Endodermal cell (in vitro differentiated cells): ENCODE data around the gene DCUN1D1. TPM values are rescaled to one million over a fixed set of nuclear protein-coding genes. Genes with fewer than 3 reads are reported as not detected.

Source experiments
- DNase-seq: peaks from one replicate; pipeline ENCODE4 v3.0.0-alpha.2; 2017
- H3K27ac ChIP-seq: 2 replicates; pipeline ENCODE4 v1.5.1; 2013; ENCODE audit warnings: mild to moderate bottlenecking, low read depth, low read length, moderate library complexity
- H3K27me3 ChIP-seq: 2 replicates; pipeline ENCODE4 v1.6.1; 2013; ENCODE audit warnings: mild to moderate bottlenecking, low read length, moderate library complexity; ENCODE audit not compliant: insufficient read depth, control insufficient read depth, poor library complexity, severe bottlenecking
- H3K36me3 ChIP-seq: 2 replicates; pipeline ENCODE4 v1.7.0; 2013; ENCODE audit warnings: mild to moderate bottlenecking, low read length, moderate library complexity; ENCODE audit not compliant: control insufficient read depth, insufficient read depth
- H3K4me1 ChIP-seq: one replicate; pipeline ENCODE4 v1.7.0; 2013; ENCODE audit warnings: low read length; ENCODE audit not compliant: control insufficient read depth, insufficient read depth
- H3K4me3 ChIP-seq: 2 replicates; pipeline ENCODE4 v1.5.1; 2013; ENCODE audit warnings: mild to moderate bottlenecking, low read length, moderate library complexity
- H3K9ac ChIP-seq: 2 replicates; pipeline ENCODE4 v1.6.1; 2013; ENCODE audit warnings: mild to moderate bottlenecking, low read length, moderate library complexity; ENCODE audit not compliant: poor library complexity, severe bottlenecking; ENCODE audit errors: extremely low read depth
- H3K9me3 ChIP-seq: 2 replicates; pipeline ENCODE4 v1.6.1; 2013; ENCODE audit warnings: mild to moderate bottlenecking, low read length, moderate library complexity; ENCODE audit not compliant: control insufficient read depth
- H3K27ac Mint-ChIP-seq: 2 replicates; pipeline ENCODE4 v1.8.0; 2020; ENCODE audit warnings: mixed read lengths
- H3K27me3 Mint-ChIP-seq: 2 replicates; pipeline ENCODE4 v1.8.0; 2021; ENCODE audit warnings: mild to moderate bottlenecking, mixed read lengths; ENCODE audit not compliant: insufficient read depth
- H3K36me3 Mint-ChIP-seq: 2 replicates; pipeline ENCODE4 v1.8.0; 2020; ENCODE audit warnings: low read depth, mixed read lengths
- H3K4me1 Mint-ChIP-seq: 2 replicates; pipeline ENCODE4 v1.8.0; 2020; ENCODE audit warnings: mixed read lengths
- H3K4me3 Mint-ChIP-seq: 2 replicates; pipeline ENCODE4 v1.8.0; 2020; ENCODE audit warnings: mild to moderate bottlenecking, moderate library complexity, mixed read lengths
- H3K9me3 Mint-ChIP-seq: 2 replicates; pipeline ENCODE4 v1.8.0; 2020; ENCODE audit warnings: mild to moderate bottlenecking, mixed read lengths
- WGBS, 2 experiments: methylation state at CpG; one replicate each; pipeline versions ENCODE4 v1.1.5 to v1.1.7; 2013; ENCODE audit warnings: missing lambda C conversion rate in 2 of 2, mixed read lengths in 1 of 2; ENCODE audit not compliant: insufficient coverage in 1 of 2, insufficient read length in 1 of 2; 5-methylcytosine and 5-hydroxymethylcytosine counted together
- total RNA-seq, 2 donors: library from RNA; stranded (reverse); fragmentation: NEBNext Ultra II Directional in 1 of 2; extraction: Animal tissue kit (Norgen Biotek cat#: 25700) in 1 of 2; gene quantifications; 2 replicates in 1 of 2; 3 replicates in 1 of 2; pipeline ENCODE4 v1.2.1, GENCODE V29; 2021
- TF ChIP-seq, protein P1 (sequence below): fragments of 200-600 bp; sonication (generic); conservative IDR thresholded peaks from 2 replicates; pipeline ENCODE4 v1.5.0; 2021; ENCODE audit warnings: antibody characterized with exemption, mild to moderate bottlenecking

DCUN1D1 gene
- total RNA-seq, 2 donors from 2014 or later, result 59.6 to 65.6 TPM

DNA sequence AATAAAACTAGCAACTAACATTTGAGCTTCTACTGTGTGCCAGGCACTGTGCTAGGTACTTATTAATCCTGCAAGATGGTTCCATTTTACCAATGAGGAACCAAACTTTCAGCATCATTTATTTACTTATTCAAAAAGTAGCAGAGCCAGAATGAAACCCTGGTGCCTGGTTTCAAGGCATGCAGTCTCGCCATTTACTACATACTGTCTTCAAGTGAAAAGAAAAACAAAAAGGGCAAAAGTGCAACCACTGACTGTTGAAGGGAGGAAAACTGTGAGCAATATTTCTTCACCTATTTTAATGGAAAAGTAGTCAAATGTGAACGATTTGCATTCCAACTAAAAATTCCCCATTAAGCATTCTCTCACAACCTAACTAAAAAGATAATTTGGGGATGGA, 8.7 kb downstream of the DCUN1D1 start:
- Histone ChIP-seq H3K27ac (no peak overlapping the region), H3K9me3 (no peaks in the 10 kb centered on the region), H3K4me3 (no peak overlapping the region), H3K36me3 (no peaks in the 10 kb centered on the region), H3K4me1 (no peaks in the 10 kb centered on the region), H3K27me3 (no peaks in the 10 kb centered on the region), H3K9ac (no peak overlapping the region)
- H3K4me3 Mint-ChIP-seq, result no peak overlapping the region
- H3K36me3 Mint-ChIP-seq, result peaks cover 7% of the 10 kb centered on the region
- H3K9me3 Mint-ChIP-seq, result no peaks in the 10 kb centered on the region
- no peaks in the 10 kb centered on the region for H3K27me3 Mint-ChIP-seq
- WGBS, 2 experiments, result 98% methylated on average over 2 of the region's 2 CpGs; no CpG with 5 or more reads in 1 of the 2 experiments
- H3K27ac Mint-ChIP-seq, result no peak overlapping the region
- no peak for DNase-seq
- H3K4me1 Mint-ChIP-seq, result peaks cover 12% of the 10 kb centered on the region
- TF ChIP-seq, protein P1, sequence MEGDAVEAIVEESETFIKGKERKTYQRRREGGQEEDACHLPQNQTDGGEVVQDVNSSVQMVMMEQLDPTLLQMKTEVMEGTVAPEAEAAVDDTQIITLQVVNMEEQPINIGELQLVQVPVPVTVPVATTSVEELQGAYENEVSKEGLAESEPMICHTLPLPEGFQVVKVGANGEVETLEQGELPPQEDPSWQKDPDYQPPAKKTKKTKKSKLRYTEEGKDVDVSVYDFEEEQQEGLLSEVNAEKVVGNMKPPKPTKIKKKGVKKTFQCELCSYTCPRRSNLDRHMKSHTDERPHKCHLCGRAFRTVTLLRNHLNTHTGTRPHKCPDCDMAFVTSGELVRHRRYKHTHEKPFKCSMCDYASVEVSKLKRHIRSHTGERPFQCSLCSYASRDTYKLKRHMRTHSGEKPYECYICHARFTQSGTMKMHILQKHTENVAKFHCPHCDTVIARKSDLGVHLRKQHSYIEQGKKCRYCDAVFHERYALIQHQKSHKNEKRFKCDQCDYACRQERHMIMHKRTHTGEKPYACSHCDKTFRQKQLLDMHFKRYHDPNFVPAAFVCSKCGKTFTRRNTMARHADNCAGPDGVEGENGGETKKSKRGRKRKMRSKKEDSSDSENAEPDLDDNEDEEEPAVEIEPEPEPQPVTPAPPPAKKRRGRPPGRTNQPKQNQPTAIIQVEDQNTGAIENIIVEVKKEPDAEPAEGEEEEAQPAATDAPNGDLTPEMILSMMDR, result no peak

DNA sequence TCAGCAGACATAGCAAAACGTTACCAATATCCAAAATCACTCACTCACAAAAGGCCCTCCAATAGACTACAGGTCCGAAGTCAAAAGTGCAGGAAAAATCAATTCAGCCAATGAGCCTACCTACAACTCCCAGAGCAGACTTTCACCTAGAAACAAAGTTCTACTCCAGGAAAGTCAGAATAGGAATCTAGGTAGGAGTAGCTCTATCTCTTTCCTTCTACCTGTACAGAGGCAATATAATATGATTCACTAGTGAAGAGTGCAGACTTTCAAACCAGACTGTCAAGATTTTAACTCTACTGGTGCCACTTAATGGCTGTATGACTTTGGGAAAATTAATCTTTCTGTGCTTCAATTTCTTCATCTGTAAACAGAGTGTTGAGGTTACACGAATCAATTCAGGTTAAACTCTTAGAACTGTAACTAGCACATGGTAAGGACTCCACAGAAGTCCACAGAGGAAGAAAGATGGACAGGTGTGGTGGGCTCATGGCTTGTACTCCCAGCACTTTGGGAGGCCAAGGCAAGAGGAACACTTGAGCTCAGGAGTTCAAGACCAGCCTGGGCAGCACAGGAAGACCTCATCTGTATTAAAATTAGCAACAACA, 9.4 kb downstream of the DCUN1D1 start:
- peak overlapping the region; percentile 53 for H3K27ac Mint-ChIP-seq
- no peaks in the 10 kb centered on the region for H3K9me3 ChIP-seq
- no peak overlapping the region for H3K27ac ChIP-seq
- no peak overlapping the region for H3K4me3 ChIP-seq
- no peaks in the 10 kb centered on the region for H3K36me3 ChIP-seq
- no peaks in the 10 kb centered on the region for H3K4me1 ChIP-seq
- WGBS, 2 experiments, result 86 to 90% methylated on average over 1 to 3 of the region's 3 CpGs
- no peak overlapping the region for H3K4me3 Mint-ChIP-seq
- H3K27me3 Mint-ChIP-seq, result no peaks in the 10 kb centered on the region
- no peaks in the 10 kb centered on the region for H3K27me3 ChIP-seq
- H3K9me3 Mint-ChIP-seq, result no peaks in the 10 kb centered on the region
- peaks cover 15% of the 10 kb centered on the region for H3K4me1 Mint-ChIP-seq
- no peak for DNase-seq
- TF ChIP-seq, protein P1, result no peak
- peaks cover 7% of the 10 kb centered on the region for H3K36me3 Mint-ChIP-seq
- no peak overlapping the region for H3K9ac ChIP-seq

DNA sequence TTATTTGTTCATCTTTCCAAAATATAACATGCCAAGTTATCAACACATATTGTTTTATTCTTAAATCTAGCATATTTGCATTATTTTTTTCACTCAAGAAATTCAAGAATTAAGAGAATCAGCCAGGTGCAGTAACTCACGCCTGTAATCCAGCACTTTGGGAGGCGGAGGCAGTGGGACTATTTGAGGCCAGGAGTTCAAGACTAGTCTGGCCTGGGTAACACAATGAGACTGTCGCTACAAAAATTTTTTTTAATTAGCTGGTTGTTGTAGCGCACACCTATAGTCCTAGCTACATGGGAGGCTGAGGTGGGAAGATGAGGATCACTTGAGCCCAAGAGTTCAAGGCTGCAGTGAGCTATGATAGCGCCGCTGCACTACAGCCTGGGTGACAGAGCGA, 10.5 kb downstream of the DCUN1D1 start:
- H3K4me1 Mint-ChIP-seq, result peaks cover 15% of the 10 kb centered on the region
- Histone ChIP-seq H3K4me3 (no peak overlapping the region), H3K27ac (no peak overlapping the region), H3K36me3 (peaks cover 9% of the 10 kb centered on the region), H3K9me3 (no peaks in the 10 kb centered on the region), H3K4me1 (no peaks in the 10 kb centered on the region), H3K27me3 (no peaks in the 10 kb centered on the region), H3K9ac (no peak overlapping the region)
- H3K27ac Mint-ChIP-seq, result peak overlapping the region; percentile 39
- no peaks in the 10 kb centered on the region for H3K27me3 Mint-ChIP-seq
- 91 to 94% methylated on average over 4 to 6 of the region's 7 CpGs for WGBS, 2 experiments
- no peak overlapping the region for H3K4me3 Mint-ChIP-seq
- H3K36me3 Mint-ChIP-seq, result peaks cover 14% of the 10 kb centered on the region
- TF ChIP-seq, protein P1, result no peak
- no peaks in the 10 kb centered on the region for H3K9me3 Mint-ChIP-seq
- DNase-seq, result no peak
